Duodenal mucosa (tissue), 2 donors: Measurements from ENCODE around the gene TUT4.

ENCODE experiments used
- H3K27ac ChIP-seq: one replicate; pipeline ENCODE4 v1.7.0; 2013; ENCODE audit warnings: low read depth, low read length
- H3K27me3 ChIP-seq, 2 donors: one replicate each; pipeline ENCODE4 v1.7.0; 2013; ENCODE audit warnings: low read length in 2 of 2, control low read depth in 1 of 2; ENCODE audit not compliant: insufficient read depth in 2 of 2, control insufficient read depth in 1 of 2
- H3K36me3 ChIP-seq, 2 donors: one replicate each; pipeline ENCODE4 v1.7.0; 2013; ENCODE audit warnings: low read length in 2 of 2, control low read depth in 1 of 2; ENCODE audit not compliant: insufficient read depth in 2 of 2, control insufficient read depth in 1 of 2
- H3K4me1 ChIP-seq, 2 donors: one replicate each; pipeline ENCODE4 v1.7.0; 2013; ENCODE audit warnings: low read length in 2 of 2, control low read depth in 1 of 2; ENCODE audit not compliant: insufficient read depth in 2 of 2, control insufficient read depth in 1 of 2
- H3K4me3 ChIP-seq, 2 donors: one replicate each; pipeline ENCODE4 v1.7.0; 2013; ENCODE audit warnings: low read length in 2 of 2, low read depth in 1 of 2
- H3K9ac ChIP-seq, 2 donors: one replicate each; pipeline ENCODE4 v1.7.0; 2013; ENCODE audit warnings: low read length in 2 of 2, low read depth in 1 of 2
- H3K9me3 ChIP-seq, 2 donors: one replicate each; pipeline ENCODE4 v1.7.0; 2013; ENCODE audit warnings: low read length in 2 of 2, control low read depth in 1 of 2; ENCODE audit not compliant: control insufficient read depth in 1 of 2

TUT4 gene

DNA sequence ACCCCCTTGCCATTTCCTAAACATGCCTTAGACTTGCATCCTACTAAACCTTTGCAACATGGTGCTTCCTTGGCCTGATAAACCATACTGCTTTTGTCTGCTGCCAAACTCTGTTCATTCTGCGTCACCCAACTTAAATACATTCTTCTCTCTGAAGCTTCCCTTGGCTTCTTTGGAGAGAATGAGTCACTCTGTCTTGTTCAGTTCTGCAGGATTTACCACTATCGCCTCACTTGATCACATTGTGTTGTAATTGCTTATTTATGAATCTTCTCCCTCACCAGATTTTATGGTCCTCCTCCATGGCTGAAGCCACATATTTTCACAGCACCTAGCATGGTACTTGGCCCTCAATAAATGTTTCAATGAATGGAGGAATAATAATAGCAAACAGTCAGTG lies 21.7 kb upstream of the TUT4 start:
- Histone ChIP-seq H3K36me3 (no peaks in the 10 kb centered on the region), H3K4me3 (no peak overlapping the region), H3K9ac (no peak overlapping the region), H3K4me1 (no peaks in the 10 kb centered on the region), H3K27me3 (no peaks in the 10 kb centered on the region), H3K27ac (no peak overlapping the region), H3K9me3 (no peaks in the 10 kb centered on the region)

- Histone ChIP-seq H3K9me3 (no peaks in the 10 kb centered on the region), H3K9ac (no peak overlapping the region), H3K27ac (no peak overlapping the region), H3K27me3 (no peaks in the 10 kb centered on the region), H3K36me3 (no peaks in the 10 kb centered on the region), H3K4me1 (no peaks in the 10 kb centered on the region), H3K4me3 (no peak overlapping the region)
Measured at GRCh38 chr1:52572387-52572786, 19.5 kb upstream of the TUT4 start.

GRCh38 chr1:52571783-52572182 lies 18.9 kb upstream of the TUT4 start:
- no peak overlapping the region for H3K9ac ChIP-seq
- H3K9me3 ChIP-seq, result no peaks in the 10 kb centered on the region
- H3K4me1 ChIP-seq, result no peaks in the 10 kb centered on the region
- no peaks in the 10 kb centered on the region for H3K27me3 ChIP-seq
- H3K4me3 ChIP-seq, result no peak overlapping the region
- H3K36me3 ChIP-seq, result no peaks in the 10 kb centered on the region
- no peak overlapping the region for H3K27ac ChIP-seq

- H3K9ac ChIP-seq, result no peak overlapping the region
- no peaks in the 10 kb centered on the region for H3K9me3 ChIP-seq
- no peak overlapping the region for H3K27ac ChIP-seq
- H3K4me1 ChIP-seq, result no peaks in the 10 kb centered on the region
- no peaks in the 10 kb centered on the region for H3K36me3 ChIP-seq
- H3K4me3 ChIP-seq, result no peak overlapping the region
- H3K27me3 ChIP-seq, result no peaks in the 10 kb centered on the region
Measured at GRCh38 chr1:52569449-52570210, 16.7 kb upstream of the TUT4 start.

GRCh38 chr1:52567943-52568342 lies 15.1 kb upstream of the TUT4 start:
- no peak overlapping the region for H3K27ac ChIP-seq
- no peaks in the 10 kb centered on the region for H3K4me1 ChIP-seq
- H3K27me3 ChIP-seq, result no peaks in the 10 kb centered on the region
- H3K9ac ChIP-seq, result no peak overlapping the region
- H3K4me3 ChIP-seq, result no peak overlapping the region
- no peaks in the 10 kb centered on the region for H3K36me3 ChIP-seq
- no peaks in the 10 kb centered on the region for H3K9me3 ChIP-seq

DNA sequence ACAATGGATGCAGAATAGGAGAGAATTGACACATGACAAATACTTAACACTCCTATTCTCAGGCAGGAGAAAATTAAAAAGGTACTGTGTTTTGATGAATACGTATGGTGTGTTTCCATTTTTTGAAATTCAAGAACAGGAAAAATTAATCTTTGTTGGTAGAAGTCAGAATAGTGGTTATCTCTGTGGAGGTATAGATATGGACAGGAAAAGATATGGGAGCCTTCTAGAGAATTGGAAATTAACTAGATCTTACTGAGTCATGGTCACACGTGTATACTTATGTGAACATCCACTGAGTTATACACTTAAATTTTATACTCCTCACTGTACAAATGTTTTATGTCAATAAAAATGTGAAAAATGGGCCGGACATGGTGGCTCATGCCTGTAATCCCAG lies 9.9 kb upstream of the TUT4 start:
- Histone ChIP-seq H3K4me3 (no peak overlapping the region), H3K27me3 (no peaks in the 10 kb centered on the region), H3K9me3 (no peaks in the 10 kb centered on the region), H3K27ac (no peak overlapping the region), H3K4me1 (no peaks in the 10 kb centered on the region), H3K36me3 (no peaks in the 10 kb centered on the region), H3K9ac (no peak overlapping the region)

- H3K4me1 ChIP-seq, result no peaks in the 10 kb centered on the region
- H3K27me3 ChIP-seq, result no peaks in the 10 kb centered on the region
- no peak overlapping the region for H3K9ac ChIP-seq
- H3K36me3 ChIP-seq, result no peaks in the 10 kb centered on the region
- no peaks in the 10 kb centered on the region for H3K9me3 ChIP-seq
- no peak overlapping the region for H3K27ac ChIP-seq
- no peak overlapping the region for H3K4me3 ChIP-seq
Measured at GRCh38 chr1:52559875-52560274, 7.0 kb upstream of the TUT4 start.

DNA sequence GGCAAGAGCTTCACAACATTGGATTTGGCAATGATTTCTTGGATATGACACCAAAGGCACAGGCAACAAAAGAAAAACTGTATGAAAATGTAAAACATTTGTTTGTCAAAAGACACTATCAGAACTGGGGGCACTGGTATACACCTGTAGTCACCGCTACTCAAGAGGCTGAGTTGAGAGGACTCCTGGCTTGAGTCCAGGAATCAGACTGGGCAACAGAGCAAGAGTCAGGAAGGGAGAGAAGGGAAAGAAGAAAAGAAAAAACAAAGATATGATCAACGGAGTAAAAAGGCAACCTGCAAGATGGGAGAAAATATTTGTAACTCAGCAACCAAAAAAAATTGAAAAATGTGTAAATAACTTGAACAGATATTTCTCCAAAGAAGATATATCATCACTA lies 6.0 kb upstream of the TUT4 start:
- Histone ChIP-seq H3K27me3 (no peaks in the 10 kb centered on the region), H3K4me3 (no peak overlapping the region), H3K4me1 (peaks cover 0 to 7% of the 10 kb centered on the region in 2 donors), H3K9me3 (no peaks in the 10 kb centered on the region), H3K9ac (no peak overlapping the region), H3K36me3 (no peaks in the 10 kb centered on the region), H3K27ac (no peak overlapping the region)

GRCh38 chr1:52556641-52557360 lies 3.9 kb upstream of the TUT4 start:
- Histone ChIP-seq H3K4me3 (no peak overlapping the region), H3K4me1 (peaks cover 3 to 10% of the 10 kb centered on the region in 2 donors), H3K9ac (no peak overlapping the region), H3K27me3 (no peaks in the 10 kb centered on the region), H3K9me3 (no peaks in the 10 kb centered on the region), H3K27ac (no peak overlapping the region), H3K36me3 (no peaks in the 10 kb centered on the region)

GRCh38 chr1:52554756-52555155 lies 1.9 kb upstream of the TUT4 start:
- H3K27ac ChIP-seq, result no peak overlapping the region
- H3K27me3 ChIP-seq, result no peaks in the 10 kb centered on the region
- H3K4me3 ChIP-seq, result no peak overlapping the region
- no peaks in the 10 kb centered on the region for H3K9me3 ChIP-seq
- peaks cover 6 to 20% of the 10 kb centered on the region in 2 donors for H3K4me1 ChIP-seq
- H3K36me3 ChIP-seq, result no peaks in the 10 kb centered on the region
- H3K9ac ChIP-seq, result no peak overlapping the region
